Mammary epithelial cell (primary cell): ENCODE results near the gene BPI.

Experiments
- CTCF ChIP-seq, 2 donors: IDR thresholded peaks in 1 of 2; conservative IDR thresholded peaks in 1 of 2; 2 replicates each; pipeline ENCODE4 v1.5.1; 2011 to 2012; ENCODE audit warnings: inconsistent platforms in 2 of 2, low read length in 2 of 2, mild to moderate bottlenecking in 2 of 2, control low read depth in 1 of 2, low read depth in 1 of 2; ENCODE audit not compliant: insufficient read depth in 1 of 2; ENCODE audit errors: extremely low read depth in 1 of 2
- EZH2 ChIP-seq: IDR thresholded peaks from 2 replicates; pipeline ENCODE4 v1.6.1; 2012; ENCODE audit warnings: low read length, inconsistent platforms, borderline replicate concordance

GRCh38 chr20:38303908-38304379 lies at the start of gene BPI:
- TF ChIP-seq CTCF (conservative IDR thresholded peaks at IDR 0.05 in 1 of 2, IDR thresholded peaks at IDR 0.05 in 1 of 2; ENCODE audit: extremely low read depth in 1 of 2, insufficient read depth in 1 of 2, low read depth in 1 of 2, low read length in 2 of 2): no peak
- no peak for TF ChIP-seq EZH2
